Measurements from ENCODE around the gene AHDC1.

Gene AHDC1

GRCh38 chr1:27601771-27602461 lies 2.0 kb downstream of the AHDC1 start:
- ChIA-PET POLR2A (interaction anchor here (0.5 to 4.2 kb wide), 4 partner anchors 31 to 112 kb away, joined by 3 to 21 read pairs (median 6); partner anchors contain the start of gene WASF2), CTCF (interaction anchor here (0.9 to 4.3 kb wide), 9 partner anchors 9 to 244 kb away, joined by 3 to 29 read pairs (median 5); no protein-coding TSS in a partner anchor)
- H3K36me3 ChIP-seq (ENCODE audit: control insufficient read depth in 2 of 2, insufficient read depth in 1 of 2, low read length in 2 of 2) = no peaks in the 10 kb centered on the region
- peaks cover 25% of the 10 kb centered on the region for H3K4me1 ChIP-seq (ENCODE audit: control insufficient read depth, insufficient read depth, low read length)
- peak; percentile 72; the same call in 1 of the 2 replicates for TF ChIP-seq EGR2 (tag by site-specific recombination; IDR thresholded peaks at IDR 0.05; ENCODE audit: low read depth)
- TF ChIP-seq ZNF677 (tag by site-specific recombination; IDR thresholded peaks at IDR 0.05) = no peak
- peak; percentile 86 for TF ChIP-seq GLIS2 (tag by site-specific recombination; IDR thresholded peaks at IDR 0.05)
- peak; percentile 35; the same call in 1 of the 2 replicates for TF ChIP-seq ZNF398 (tag by site-specific recombination; IDR thresholded peaks at IDR 0.05)
- TF ChIP-seq HIC1 (tag by site-specific recombination; IDR thresholded peaks at IDR 0.05) = peak; percentile 75
- TF ChIP-seq ZNF266 (tag by site-specific recombination; IDR thresholded peaks at IDR 0.05; ENCODE audit: low read depth) = no peak
- TF ChIP-seq ZEB2 (tag by site-specific recombination; IDR thresholded peaks at IDR 0.05) = no peak
- peak; percentile 55; the same call in 1 of the 2 replicates for TF ChIP-seq ZBTB48 (tag by site-specific recombination; IDR thresholded peaks at IDR 0.05)
- TF ChIP-seq SP3 (tag by site-specific recombination; IDR thresholded peaks at IDR 0.05) = peak; percentile 62
- TF ChIP-seq ZBTB20 (tag by site-specific recombination; IDR thresholded peaks at IDR 0.05) = peak; percentile 60
- TF ChIP-seq ZNF169 (tag by site-specific recombination; IDR thresholded peaks at IDR 0.05) = no peak
- TF ChIP-seq SP2 (tag by site-specific recombination; IDR thresholded peaks at IDR 0.05) = peak; percentile 76
- peak; percentile 50; the same call in 1 of the 2 replicates for TF ChIP-seq ZNF335 (tag by site-specific recombination; conservative IDR thresholded peaks at IDR 0.05)
- peak; percentile 91 for TF ChIP-seq ZFHX2 (tag by site-specific recombination; conservative IDR thresholded peaks at IDR 0.05)
- peak; percentile 55 for TF ChIP-seq PRDM10 (tag by site-specific recombination; IDR thresholded peaks at IDR 0.05)
- peak; percentile 26; the same call in 1 of the 2 replicates for TF ChIP-seq ZBTB8A (tag by site-specific recombination; IDR thresholded peaks at IDR 0.05)
- no peak for TF ChIP-seq ZBTB6 (tag by site-specific recombination; IDR thresholded peaks at IDR 0.05)
- peak; percentile 69 for TF ChIP-seq GLIS1 (tag by site-specific recombination; IDR thresholded peaks at IDR 0.05)
- 0 out of 2 replicates have a peak, but pooled peaks have one; percentile 15 for TF ChIP-seq ZBTB10 (tag by site-specific recombination; IDR thresholded peaks at IDR 0.05)
- TF ChIP-seq KLF17 (tag by site-specific recombination; IDR thresholded peaks at IDR 0.05) = 0 out of 2 replicates have a peak, but pooled peaks have one; percentile 37
- H3K9me3 ChIP-seq (ENCODE audit: control insufficient read depth, insufficient read depth, low read depth, low read length) = no peaks in the 10 kb centered on the region
- H3K27ac ChIP-seq (ENCODE audit: extremely low read depth, low read depth, low read length) = no peak overlapping the region; the same call in 1 of the 2 replicates
- no peak overlapping the region for H3K4me3 ChIP-seq (ENCODE audit: low read depth, low read length)
